Measurements from ENCODE around the gene TENT4A.

Gene TENT4A

GRCh38 chr5:6708814-6709213 lies 4.4 kb upstream of the TENT4A start:
- no peak for TF ChIP-seq CTCF (IDR thresholded peaks at IDR 0.05)

- TF ChIP-seq CTCF (IDR thresholded peaks at IDR 0.05): no peak
These were observed 3.2 kb upstream of the TENT4A start for GRCh38 chr5:6710070-6710469.

GRCh38 chr5:6710551-6711318 lies 2.5 kb upstream of the TENT4A start:
- no peak for TF ChIP-seq CTCF (IDR thresholded peaks at IDR 0.05)

GRCh38 chr5:6711409-6712141 lies 1.7 kb upstream of the TENT4A start:
- no peak for TF ChIP-seq CTCF (IDR thresholded peaks at IDR 0.05)

- peak; percentile 9; the same call in 1 of the 2 replicates for TF ChIP-seq CTCF (IDR thresholded peaks at IDR 0.05)
These were observed 1.1 kb upstream of the TENT4A start for GRCh38 chr5:6712142-6712576.

- no peak for TF ChIP-seq CTCF (IDR thresholded peaks at IDR 0.05)
These were observed 507 bp upstream of the TENT4A start for GRCh38 chr5:6712577-6713273.

- TF ChIP-seq CTCF (IDR thresholded peaks at IDR 0.05): no peak
These were observed 1.2 kb downstream of the TENT4A start for GRCh38 chr5:6714226-6715041.

Data from LNCAP (cell line).